Fibroblast of the aortic adventitia (primary cell): Measurements from ENCODE around the gene ZC3H12A. TPM values are rescaled to one million over a fixed set of nuclear protein-coding genes. Genes with fewer than 3 reads are reported as not detected.
A peak's percentile ranks its signal among the peaks of the same experiment; 100 is the strongest.

Experiments used
- DNase-seq: peaks from one replicate; pipeline ENCODE4 v3.0.0-alpha.2; 2010; ENCODE audit warnings: low read depth
- H3K4me3 ChIP-seq: 2 replicates; pipeline ENCODE4 v1.5.1; 2011; ENCODE audit warnings: low read depth, mild to moderate bottlenecking, control low read depth, low read length, moderate library complexity
- total RNA-seq: library from RNA; depleted of rRNA; stranded (reverse); fragments of >200 nt; gene quantifications from 2 replicates; pipeline ENCODE4 v1.2.3, GENCODE V29; 2012; ENCODE audit warnings: low replicate concordance
- TF ChIP-seq, protein P1 (sequence below): IDR thresholded peaks from 2 replicates; pipeline ENCODE4 v1.5.1; 2011; ENCODE audit warnings: mild to moderate bottlenecking, low read length, control low read depth, inconsistent platforms; ENCODE audit not compliant: insufficient read depth

The ZC3H12A gene
- total RNA-seq, 1 donor = 5.3 TPM

DNA sequence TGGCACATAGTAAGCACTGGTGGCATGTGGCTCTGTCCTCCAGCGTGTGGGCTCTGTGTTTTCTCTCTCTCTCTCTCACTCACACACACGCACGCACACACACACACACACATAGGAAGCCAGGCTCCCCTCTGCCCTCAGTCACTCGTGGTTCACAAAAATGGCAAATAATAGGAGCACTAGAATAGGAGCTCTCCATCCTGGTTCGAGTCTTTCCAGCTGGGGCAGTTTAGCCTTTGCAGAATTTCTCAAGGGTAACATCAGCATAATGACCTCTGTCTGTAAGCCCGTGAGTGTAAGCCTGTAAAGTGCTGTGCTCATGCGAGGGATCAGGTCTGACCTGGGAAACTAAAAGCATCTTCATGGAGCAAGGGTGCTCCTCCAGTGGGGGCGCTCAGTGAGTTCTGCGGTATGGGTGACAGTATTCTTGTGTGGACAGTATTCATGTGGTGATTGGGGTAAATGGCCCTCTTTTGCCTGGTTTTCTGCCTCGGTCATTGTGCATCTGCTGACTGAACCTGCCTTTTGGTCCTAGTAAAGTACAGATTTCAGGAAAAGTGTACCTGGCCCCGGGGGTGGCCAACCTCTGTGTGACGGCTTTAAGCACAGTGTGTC lies 842 bp upstream of the ZC3H12A start:
- TF ChIP-seq, protein P1, sequence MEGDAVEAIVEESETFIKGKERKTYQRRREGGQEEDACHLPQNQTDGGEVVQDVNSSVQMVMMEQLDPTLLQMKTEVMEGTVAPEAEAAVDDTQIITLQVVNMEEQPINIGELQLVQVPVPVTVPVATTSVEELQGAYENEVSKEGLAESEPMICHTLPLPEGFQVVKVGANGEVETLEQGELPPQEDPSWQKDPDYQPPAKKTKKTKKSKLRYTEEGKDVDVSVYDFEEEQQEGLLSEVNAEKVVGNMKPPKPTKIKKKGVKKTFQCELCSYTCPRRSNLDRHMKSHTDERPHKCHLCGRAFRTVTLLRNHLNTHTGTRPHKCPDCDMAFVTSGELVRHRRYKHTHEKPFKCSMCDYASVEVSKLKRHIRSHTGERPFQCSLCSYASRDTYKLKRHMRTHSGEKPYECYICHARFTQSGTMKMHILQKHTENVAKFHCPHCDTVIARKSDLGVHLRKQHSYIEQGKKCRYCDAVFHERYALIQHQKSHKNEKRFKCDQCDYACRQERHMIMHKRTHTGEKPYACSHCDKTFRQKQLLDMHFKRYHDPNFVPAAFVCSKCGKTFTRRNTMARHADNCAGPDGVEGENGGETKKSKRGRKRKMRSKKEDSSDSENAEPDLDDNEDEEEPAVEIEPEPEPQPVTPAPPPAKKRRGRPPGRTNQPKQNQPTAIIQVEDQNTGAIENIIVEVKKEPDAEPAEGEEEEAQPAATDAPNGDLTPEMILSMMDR = peak; percentile 5

DNA sequence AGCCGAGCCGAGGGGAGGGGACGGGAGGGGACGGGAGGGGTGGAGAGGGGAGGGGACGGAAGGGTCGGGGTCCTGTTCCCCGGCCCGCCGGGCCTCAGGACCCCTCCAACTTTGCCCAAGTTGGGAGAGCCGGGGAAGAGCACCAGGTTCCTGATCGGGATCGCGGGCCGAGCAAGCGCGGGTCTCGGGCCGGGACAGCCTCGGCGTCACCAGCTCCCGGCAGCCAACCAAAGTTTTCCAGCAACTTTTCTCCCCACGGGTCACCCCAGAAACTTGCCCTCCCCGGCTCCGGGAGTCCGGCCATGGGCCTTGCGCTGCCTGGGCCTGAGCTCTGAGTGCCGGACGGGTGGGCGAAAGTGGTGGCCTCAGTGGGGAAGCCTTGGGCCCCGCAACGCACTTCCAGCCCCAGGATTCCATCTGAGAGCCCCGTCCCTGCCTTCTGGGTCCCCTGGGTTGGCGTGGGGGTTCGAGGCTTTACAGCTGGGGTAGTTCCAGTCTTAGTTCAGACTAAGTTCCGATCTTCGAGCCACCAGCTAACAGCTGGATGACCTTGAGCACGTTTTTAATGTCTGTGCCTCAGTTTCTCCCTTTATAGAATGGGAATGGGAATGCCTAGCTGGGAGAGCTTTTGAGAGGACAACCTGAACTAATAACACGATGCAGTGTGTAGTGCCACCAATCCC lies 458 bp downstream of the ZC3H12A start:
- TF ChIP-seq, protein P1 = no peak
- peak overlapping the region; percentile 86 for H3K4me3 ChIP-seq
- DNase-seq = peak; percentile 34

More for the DNA sequence above, 842 bp upstream of the ZC3H12A start:
- H3K4me3 ChIP-seq = peak overlapping the region; percentile 89
- peak; percentile 45 for DNase-seq

DNA sequence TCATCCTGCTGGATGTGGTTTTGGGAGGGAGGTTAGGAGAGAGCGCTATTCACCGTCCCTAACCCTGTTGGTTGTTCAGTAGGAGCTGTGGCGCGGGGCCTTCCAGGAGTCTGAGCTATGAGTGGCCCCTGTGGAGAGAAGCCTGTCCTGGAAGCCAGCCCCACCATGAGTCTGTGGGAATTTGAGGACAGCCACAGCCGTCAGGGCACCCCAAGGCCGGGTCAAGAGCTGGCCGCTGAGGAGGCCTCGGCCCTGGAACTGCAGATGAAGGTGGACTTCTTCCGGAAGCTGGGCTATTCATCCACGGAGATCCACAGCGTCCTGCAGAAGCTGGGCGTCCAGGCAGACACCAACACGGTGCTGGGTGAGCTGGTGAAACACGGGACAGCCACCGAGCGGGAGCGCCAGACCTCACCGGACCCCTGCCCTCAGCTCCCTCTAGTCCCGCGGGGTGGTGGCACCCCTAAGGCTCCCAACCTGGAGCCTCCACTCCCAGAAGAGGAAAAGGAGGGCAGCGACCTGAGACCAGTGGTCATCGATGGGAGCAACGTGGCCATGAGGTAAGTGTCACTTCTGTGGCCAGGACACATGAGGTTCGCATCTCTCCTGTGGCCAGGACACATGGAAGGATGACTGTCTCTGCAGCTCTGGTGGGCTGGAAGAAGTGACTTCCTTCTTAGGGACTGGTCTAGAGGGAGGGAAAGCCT lies 1.2 kb downstream of the ZC3H12A start:
- DNase-seq = no peak
- TF ChIP-seq, protein P1 = no peak
- peak overlapping the region; percentile 86 for H3K4me3 ChIP-seq

DNA sequence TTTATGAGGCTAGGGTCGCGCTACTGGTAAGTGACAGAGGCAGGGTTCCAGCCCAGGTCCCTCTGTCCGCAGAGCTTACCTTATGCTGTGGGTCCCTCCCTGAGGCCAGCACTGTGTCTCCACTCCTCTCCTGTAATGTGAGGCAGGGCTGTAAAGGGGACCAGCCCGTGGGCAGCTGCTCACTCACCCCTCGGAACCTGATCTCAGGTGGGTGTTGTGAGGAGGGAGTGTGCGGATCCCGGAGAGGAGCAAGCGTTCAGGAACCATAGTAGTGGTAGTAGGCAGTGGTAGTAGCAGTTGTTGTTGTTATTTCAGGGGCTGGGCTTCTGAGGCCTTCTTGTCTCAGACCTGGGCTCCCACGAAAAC lies 1.7 kb downstream of the ZC3H12A start:
- TF ChIP-seq, protein P1 = no peak
- H3K4me3 ChIP-seq = peak overlapping the region; percentile 86
- no peak for DNase-seq

DNA sequence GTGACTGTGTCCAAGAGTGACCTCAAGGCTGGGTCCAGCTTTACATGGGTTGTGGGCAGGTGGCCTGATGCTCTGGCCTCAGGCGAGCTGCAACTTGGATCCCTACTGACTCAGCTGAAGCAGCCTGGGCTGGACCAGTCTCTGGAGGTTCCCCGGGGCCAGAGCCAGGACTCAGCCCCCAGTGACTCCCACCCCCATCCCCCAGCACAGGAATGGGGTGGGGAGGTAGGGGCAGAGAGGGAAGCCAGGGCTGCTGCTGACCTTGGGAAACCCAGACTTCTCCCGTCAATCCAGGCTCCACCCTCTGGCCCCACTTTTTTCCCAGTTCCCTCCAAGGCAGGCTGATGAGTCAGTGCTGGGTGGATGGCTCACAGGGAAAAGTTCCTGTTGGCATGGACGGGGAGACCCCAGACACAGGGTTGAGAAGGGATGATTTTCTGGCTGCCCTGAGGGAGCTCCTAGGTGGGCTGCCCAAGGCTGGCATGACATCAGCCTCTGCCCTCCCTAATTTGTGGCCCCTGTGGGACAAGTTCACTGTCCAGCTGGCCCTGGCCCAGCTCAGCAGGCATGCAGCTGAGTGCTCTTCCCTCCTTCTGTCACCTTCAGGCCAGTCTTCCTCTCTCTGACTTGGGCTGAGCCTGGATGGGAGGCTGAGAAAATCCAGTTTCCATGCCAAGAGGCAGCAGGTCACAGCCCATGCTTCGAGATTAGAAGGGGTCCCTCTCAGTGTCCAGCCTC lies 2.2 kb downstream of the ZC3H12A start:
- TF ChIP-seq, protein P1 = no peak
- DNase-seq = peak; percentile 94
- peak overlapping the region; percentile 86 for H3K4me3 ChIP-seq

DNA sequence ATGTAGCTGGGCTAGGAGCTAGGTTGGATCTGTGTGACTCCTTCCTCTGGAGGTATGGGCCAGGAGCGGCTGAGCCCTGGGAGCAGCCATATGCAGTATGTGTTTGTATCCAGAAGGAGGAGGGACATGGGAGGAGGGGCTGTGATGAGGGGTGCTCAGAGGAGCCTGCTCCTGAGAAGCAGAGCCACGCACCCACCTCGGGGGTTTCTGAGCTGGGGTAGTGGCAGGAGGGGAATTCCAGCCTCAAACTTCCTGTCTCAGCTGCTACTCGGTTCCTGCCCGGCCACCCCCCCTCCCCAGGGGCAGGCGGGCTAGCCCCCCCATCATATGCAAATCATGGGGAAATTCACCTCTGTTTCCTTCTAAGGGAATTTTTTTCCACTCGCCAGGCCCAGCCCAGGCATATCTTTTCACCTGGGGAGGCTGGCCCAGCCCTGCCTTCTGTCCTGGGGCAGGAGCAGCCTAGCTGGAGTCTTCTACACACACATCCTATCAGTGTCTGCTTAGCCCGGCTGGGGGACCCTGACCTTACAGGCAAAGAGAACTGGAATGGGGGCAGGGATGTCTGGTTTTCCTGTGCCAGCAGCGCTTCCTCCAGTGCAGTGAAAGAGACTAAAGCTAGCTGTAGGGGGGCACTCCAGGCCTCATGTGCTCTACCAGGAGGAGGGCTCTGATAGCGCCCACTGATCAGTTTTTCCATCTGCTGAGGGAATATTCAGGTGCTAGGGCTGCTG lies 3.0 kb downstream of the ZC3H12A start:
- DNase-seq = peak; percentile 50
- TF ChIP-seq, protein P1 = no peak
- H3K4me3 ChIP-seq = peak overlapping the region; percentile 86
